GM12878 (cell line): Measurements from ENCODE around the gene TMEM44. TPM values are rescaled to one million over a fixed set of nuclear protein-coding genes. Genes with fewer than 3 reads are reported as not detected.
A peak's percentile ranks its signal among the peaks of the same experiment; 100 is the strongest.

Experiments used
- ATAC-seq: fragments of 200-7000 bp; cut with Tn5 transposase; 3 replicates; pipeline ENCODE4 v1.9.1; 2020; ENCODE audit warnings: mild to moderate bottlenecking, moderate library complexity
- BruUV-seq: library from RNA; stranded (reverse); fragments of 400-500 nt; replicated peaks from 2 replicates; lab custom pipeline; 2021; lab: Mats Ljungman, UMichigan
- CTCF ChIA-PET: fragments of 300-600 bp; sonication (Branson Sonifier 250); formaldehyde crosslinking; extraction: SDS; loops from one replicate; lab custom pipeline; 2021; ENCODE audit warnings: inconsistent platforms; lab: Yijun Ruan, JAX
- POLR2A ChIA-PET: fragments of 350-600 bp; formaldehyde crosslinking; extraction: SDS; loops from one replicate; lab custom pipeline; 2021; ENCODE audit warnings: inconsistent platforms; lab: Charles Lee
- RAD21 ChIA-PET: fragments of 300-600 bp; sonication (Branson Sonifier 250); formaldehyde crosslinking; loops from one replicate; lab custom pipeline; 2023; ENCODE audit warnings: antibody characterized with exemption; ENCODE audit not compliant: unreplicated experiment; lab: Charles Lee
- SMC1A ChIA-PET: fragments of 300-600 bp; sonication (Branson Sonifier 250); formaldehyde crosslinking; loops from one replicate; lab custom pipeline; 2023; ENCODE audit not compliant: unreplicated experiment, uncharacterized antibody; lab: Charles Lee
- DNase-seq: peaks from one replicate; pipeline ENCODE4 v3.0.0-alpha.2; 2011; ENCODE audit warnings: low read depth, low spot score
- FAIRE-seq: peaks from 3 replicates; lab custom pipeline; 2011; peaks lifted over from hg19 to GRCh38; lab: Jason Lieb, UNC
- H2AFZ ChIP-seq: 2 replicates; pipeline ENCODE4 v1.6.0; 2011; ENCODE audit warnings: low read depth, low read length, control low read depth; ENCODE audit not compliant: control insufficient read depth
- H3K27ac ChIP-seq: 2 replicates; pipeline ENCODE4 v1.5.1; 2011; ENCODE audit warnings: control low read depth; ENCODE audit not compliant: control insufficient read depth, insufficient read depth
- H3K27me3 ChIP-seq, 2 experiments: replicated peaks in 1 of 2; 2 replicates each; pipeline versions ENCODE4 v1.6.0 to v1.6.1; 2011; ENCODE audit warnings: low read length in 1 of 2; ENCODE audit not compliant: control insufficient read depth in 2 of 2, insufficient read depth in 2 of 2
- H3K36me3 ChIP-seq, 2 experiments: 2 replicates each; pipeline ENCODE4 v1.5.1; 2011; ENCODE audit warnings: low read length in 1 of 2; ENCODE audit not compliant: control insufficient read depth in 2 of 2, insufficient read depth in 2 of 2
- H3K4me1 ChIP-seq: 2 replicates; pipeline ENCODE4 v1.6.1; 2011; ENCODE audit warnings: mild to moderate bottlenecking, low read length, moderate library complexity, mixed read lengths; ENCODE audit not compliant: control insufficient read depth, insufficient read depth
- H3K4me2 ChIP-seq: 2 replicates; pipeline ENCODE4 v1.6.0; 2011; ENCODE audit warnings: control low read depth; ENCODE audit not compliant: control insufficient read depth, insufficient read depth
- H3K4me3 ChIP-seq: fragments of 200-600 bp; sonication (generic); 2 replicates; pipeline ENCODE4 v1.5.1; 2016
- H3K79me2 ChIP-seq: 2 replicates; pipeline ENCODE4 v1.6.0; 2011; ENCODE audit warnings: low read length; ENCODE audit not compliant: control insufficient read depth, insufficient read depth
- H3K9ac ChIP-seq: 2 replicates; pipeline ENCODE4 v1.8.0; 2011; ENCODE audit warnings: low read length, control low read depth, mixed read lengths; ENCODE audit not compliant: control insufficient read depth, insufficient read depth
- H3K9me3 ChIP-seq: replicated peaks from 3 replicates; pipeline ENCODE4 v1.5.1; 2011; ENCODE audit warnings: mild to moderate bottlenecking, low read length; ENCODE audit not compliant: control insufficient read depth, insufficient read depth
- H4K20me1 ChIP-seq: 2 replicates; pipeline ENCODE4 v1.6.0; 2011; ENCODE audit not compliant: control insufficient read depth, insufficient read depth
- EED ChIP-seq: sonication (generic); IDR thresholded peaks from 2 replicates; pipeline ENCODE4 v1.6.1; 2016; ENCODE audit warnings: antibody characterized with exemption, low read depth
- IKZF1 ChIP-seq: fragments of 450-650 bp; conservative IDR thresholded peaks from 2 replicates; pipeline ENCODE4 v1.6.1; 2017; ENCODE audit warnings: antibody characterized with exemption, mild to moderate bottlenecking
- IKZF2 ChIP-seq, 2 experiments: fragments of 450-650 bp; IDR thresholded peaks; 2 replicates each; pipeline ENCODE4 v1.6.1; 2017; ENCODE audit warnings: mild to moderate bottlenecking in 2 of 2, moderate library complexity in 2 of 2
- RELB ChIP-seq: fragments of 450-650 bp; IDR thresholded peaks from 2 replicates; pipeline ENCODE4 v1.6.1; 2017; ENCODE audit warnings: low read depth, mild to moderate bottlenecking, moderate library complexity
- SPI1 ChIP-seq: IDR thresholded peaks from 2 replicates; pipeline ENCODE4 v1.6.1; 2011; ENCODE audit warnings: low read depth, mild to moderate bottlenecking, low read length, moderate library complexity, borderline replicate concordance; ENCODE audit not compliant: insufficient read depth
- TCF3 ChIP-seq: IDR thresholded peaks from 2 replicates; pipeline ENCODE4 v1.6.1; 2012; ENCODE audit warnings: low read depth, mild to moderate bottlenecking, low read length, borderline replicate concordance; ENCODE audit not compliant: insufficient read depth
- WGBS: methylation state at CpG from one replicate; pipeline ENCODE4 v1.1.6; 2016; ENCODE audit warnings: low lambda C conversion rate; ENCODE audit not compliant: insufficient replicate concordance, insufficient coverage; ENCODE audit errors: missing lambda C conversion rate; 5-methylcytosine and 5-hydroxymethylcytosine counted together
- in situ Hi-C: fragments of 300-500 bp; cut with MboI; formaldehyde crosslinking; loops from 9 replicates; pipeline ENCODE4 v1.14.3; 2018; ENCODE audit warnings: mixed read lengths
- intact Hi-C: fragments of 100-400 bp; cut with micrococcal nuclease; formaldehyde crosslinking; loops from one replicate; pipeline ENCODE4 v1.14.2; 2022; ENCODE audit not compliant: unreplicated experiment
- polyA plus RNA-seq, 11 experiments: library from polyadenylated mRNA; depleted of rRNA in 4 of 11; unstranded in 6 of 11; stranded (reverse) in 5 of 11; fragments of >200 nt; fragmentation: Nextera tagmentation in 4 of 11; fragmentation: Illumina TruSeq in 1 of 11; extraction: Ambion mirVana in 4 of 11; extraction: Trizol in 1 of 11; gene quantifications; 1 replicate in 1 of 11; 2 replicates in 10 of 11; pipeline versions ENCODE4 v1.2.1 to v1.2.3, GENCODE V29; 2011 to 2016; ENCODE audit warnings: inconsistent platforms in 2 of 11, missing spikeins in 2 of 11, low read depth in 1 of 11
- total RNA-seq, 4 experiments: library from RNA; depleted of rRNA in 3 of 4; stranded (reverse); fragments of >200 nt in 3 of 4; fragmentation: Illumina TruSeq in 1 of 4; extraction: Trizol in 1 of 4; gene quantifications; 2 replicates each; pipeline versions ENCODE4 v1.2.1 to v1.2.3, GENCODE V29; 2013 to 2021

The TMEM44 gene
- total and polyA plus RNA-seq, 10 of the 15 experiments (the other 5 are each of a cell fraction or from before 2014, with no cell fraction given) = 0.57 to 8.3 (median 3.6) TPM

- H3K9ac ChIP-seq = no peak overlapping the region
- H3K36me3 ChIP-seq = no peaks in the 10 kb centered on the region
- peak; percentile 51 for TF ChIP-seq IKZF1
- TF ChIP-seq RELB = peak; percentile 59; the same call in 1 of the 2 replicates
- TF ChIP-seq IKZF2 (IDR thresholded peaks at IDR 0.05) = peak; percentile 54 to 68
- peak; percentile 93 for TF ChIP-seq SPI1
- peak; percentile 64 for TF ChIP-seq EED
- no peak for TF ChIP-seq TCF3
- no peak overlapping the region for H3K27ac ChIP-seq
- H3K27me3 ChIP-seq = no peaks in the 10 kb centered on the region
- DNase-seq (no peak), FAIRE-seq (peak; percentile 73), ATAC-seq (peak; percentile 70)
- ChIA-PET SMC1A (interaction anchor here (0.6 to 5.0 kb wide), 5 partner anchors 9 to 123 kb away, joined by 3 to 41 read pairs (median 4); no protein-coding TSS in a partner anchor), CTCF (interaction anchor here (0.8 to 10.0 kb wide), 14 partner anchors 8 to 259 kb away, joined by 3 to 131 read pairs (median 4); partner anchors contain the start of gene GP5), RAD21 (interaction anchor here (1.8 to 5.3 kb wide), 2 partner anchors 109 to 120 kb away, joined by 7 to 56 read pairs; no protein-coding TSS in a partner anchor), POLR2A (no interaction called here)
- H4K20me1 ChIP-seq = no peaks in the 10 kb centered on the region
- H3K4me1 ChIP-seq = peaks cover 3% of the 10 kb centered on the region
- in situ Hi-C loops = loop anchor here (5.0 kb wide), 1 partner anchor 261 kb away; no protein-coding TSS in a partner anchor
- no TSS peak for BruUV-seq
- H3K4me3 ChIP-seq = no peak overlapping the region
- H3K9me3 ChIP-seq = no peaks in the 10 kb centered on the region
- WGBS = 53% methylated on average over 10 of the region's 10 CpGs
- 0 out of 2 replicates have a peak overlapping the region, but pooled peaks have one; percentile 33 for H3K4me2 ChIP-seq
- H2AFZ ChIP-seq = peak overlapping the region; percentile 34; the same call in 1 of the 2 replicates
- H3K79me2 ChIP-seq = no peaks in the 10 kb centered on the region
- intact Hi-C loops = loop anchor here (5.0 kb wide), 1 partner anchor 261 kb away; no protein-coding TSS in a partner anchor
Observed at GRCh38 chr3:194592798-194593752, 40.1 kb downstream of the TMEM44 start.
